Neural progenitor cell (in vitro differentiated cells): ENCODE data around the gene MRPS27.

ENCODE experiments used
- EZH2phosphoT487 ChIP-seq: fragments of 200-600 bp; sonication (generic); IDR thresholded peaks from 2 replicates; pipeline ENCODE4 v1.6.1; 2017; ENCODE audit warnings: antibody characterized with exemption
- TF ChIP-seq, protein P1 (sequence below): fragments of 200-600 bp; sonication (generic); IDR thresholded peaks from 2 replicates; pipeline ENCODE4 v1.5.1; 2017; ENCODE audit warnings: antibody characterized with exemption, mild to moderate bottlenecking

DNA sequence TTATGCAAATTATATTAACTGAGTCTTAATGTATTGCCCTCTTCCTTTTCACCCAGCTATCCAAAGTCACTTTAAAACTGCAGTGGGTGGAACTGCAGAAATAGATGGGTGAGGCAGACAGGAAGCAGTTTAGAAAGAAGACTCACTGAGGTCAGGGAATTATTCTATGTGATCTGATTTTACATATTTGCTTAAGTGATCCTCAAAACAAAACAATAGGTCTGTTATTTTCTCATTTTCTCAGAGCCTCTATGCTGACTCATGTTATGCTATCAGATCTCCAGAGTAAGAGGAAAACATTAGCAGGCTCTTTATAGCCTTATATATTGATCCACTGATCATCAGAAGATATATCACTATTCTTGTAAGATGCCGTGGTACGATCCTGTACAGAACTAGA is 63.5 kb downstream of the MRPS27 start:
- TF ChIP-seq, protein P1, sequence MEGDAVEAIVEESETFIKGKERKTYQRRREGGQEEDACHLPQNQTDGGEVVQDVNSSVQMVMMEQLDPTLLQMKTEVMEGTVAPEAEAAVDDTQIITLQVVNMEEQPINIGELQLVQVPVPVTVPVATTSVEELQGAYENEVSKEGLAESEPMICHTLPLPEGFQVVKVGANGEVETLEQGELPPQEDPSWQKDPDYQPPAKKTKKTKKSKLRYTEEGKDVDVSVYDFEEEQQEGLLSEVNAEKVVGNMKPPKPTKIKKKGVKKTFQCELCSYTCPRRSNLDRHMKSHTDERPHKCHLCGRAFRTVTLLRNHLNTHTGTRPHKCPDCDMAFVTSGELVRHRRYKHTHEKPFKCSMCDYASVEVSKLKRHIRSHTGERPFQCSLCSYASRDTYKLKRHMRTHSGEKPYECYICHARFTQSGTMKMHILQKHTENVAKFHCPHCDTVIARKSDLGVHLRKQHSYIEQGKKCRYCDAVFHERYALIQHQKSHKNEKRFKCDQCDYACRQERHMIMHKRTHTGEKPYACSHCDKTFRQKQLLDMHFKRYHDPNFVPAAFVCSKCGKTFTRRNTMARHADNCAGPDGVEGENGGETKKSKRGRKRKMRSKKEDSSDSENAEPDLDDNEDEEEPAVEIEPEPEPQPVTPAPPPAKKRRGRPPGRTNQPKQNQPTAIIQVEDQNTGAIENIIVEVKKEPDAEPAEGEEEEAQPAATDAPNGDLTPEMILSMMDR: no peak
- TF ChIP-seq EZH2phosphoT487: no peak
